SKM-1 (cell line): ENCODE measurements around the gene C2orf74.
"Not testable (repeated sequence)": the region's sequence is repeated elsewhere in the genome, so short reads cannot be mapped to it uniquely, and the experiment has no call there.

ENCODE experiments used
- DNase-seq: peaks from one replicate; lab custom pipeline; 2025; ENCODE audit not compliant: unreplicated experiment; lab: John Stamatoyannopoulos, UW

The C2orf74 gene

GRCh38 chr2:61161888-61162287 is at the start of gene C2orf74:
Gene C2orf74, plus strand, starts transcription at chr2:61162188. Its CDS starts 327 bp downstream, at chr2:61162515.
- DNase-seq, result no peak

DNA sequence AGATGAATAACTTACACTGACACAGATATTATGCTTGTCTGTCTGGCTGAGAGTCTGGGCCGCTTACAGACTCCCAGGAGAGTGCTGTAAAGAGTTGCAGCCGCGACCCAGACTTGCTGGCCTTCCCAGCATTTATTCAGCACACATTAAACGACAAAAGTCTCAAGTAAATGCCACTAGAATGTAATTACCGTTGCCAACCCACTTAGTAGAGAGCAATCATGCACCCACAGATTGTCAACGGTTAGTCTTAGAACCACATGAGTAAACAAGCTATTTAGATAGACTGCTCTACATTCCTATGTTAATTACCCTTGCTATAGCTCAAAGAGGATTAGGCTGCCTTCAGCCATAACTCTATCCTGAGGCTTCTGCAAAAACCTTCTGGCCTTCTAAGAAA is 47.8 kb upstream of the C2orf74 start:
- DNase-seq, result no peak

DNA sequence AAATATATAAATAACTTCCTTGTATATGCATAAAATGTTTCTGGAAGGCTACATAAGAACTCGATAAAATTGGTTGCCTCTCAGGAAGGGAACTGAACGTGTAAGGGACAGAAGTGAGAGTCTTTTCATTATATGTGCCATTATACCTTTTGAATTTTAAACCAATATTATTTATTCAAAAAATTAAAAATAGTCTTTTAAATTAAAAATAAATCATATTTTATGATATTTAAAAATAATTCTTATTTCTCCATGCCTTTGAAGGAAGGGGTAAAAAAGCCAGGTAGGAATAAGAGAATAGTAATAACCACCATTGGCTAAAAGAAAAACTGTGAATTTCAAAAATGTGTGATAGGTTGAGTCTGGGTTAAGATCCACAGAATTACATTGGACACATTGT is 45.7 kb upstream of the C2orf74 start:
- no peak for DNase-seq

DNA sequence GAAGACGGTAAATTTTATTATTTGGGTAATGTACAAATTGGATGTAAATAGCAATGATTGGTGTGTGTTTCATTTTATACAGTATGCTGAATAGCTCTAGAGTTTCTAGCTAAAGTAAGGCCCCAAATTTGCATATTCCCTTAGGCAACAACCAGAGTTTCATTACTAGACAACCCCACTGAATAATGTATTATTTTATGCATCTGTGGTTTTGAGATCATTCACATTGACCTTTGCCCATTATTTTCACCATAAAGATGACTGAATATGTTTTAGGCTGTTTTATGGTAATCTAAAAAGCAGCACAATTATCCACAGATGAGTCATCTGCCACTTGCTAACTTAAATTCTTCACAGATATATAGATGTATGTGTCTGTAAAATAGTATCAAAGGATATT is 44.5 kb upstream of the C2orf74 start:
- DNase-seq, result no peak

- no peak for DNase-seq
These were observed 36.8 kb upstream of the C2orf74 start for GRCh38 chr2:61125123-61125710.

DNA sequence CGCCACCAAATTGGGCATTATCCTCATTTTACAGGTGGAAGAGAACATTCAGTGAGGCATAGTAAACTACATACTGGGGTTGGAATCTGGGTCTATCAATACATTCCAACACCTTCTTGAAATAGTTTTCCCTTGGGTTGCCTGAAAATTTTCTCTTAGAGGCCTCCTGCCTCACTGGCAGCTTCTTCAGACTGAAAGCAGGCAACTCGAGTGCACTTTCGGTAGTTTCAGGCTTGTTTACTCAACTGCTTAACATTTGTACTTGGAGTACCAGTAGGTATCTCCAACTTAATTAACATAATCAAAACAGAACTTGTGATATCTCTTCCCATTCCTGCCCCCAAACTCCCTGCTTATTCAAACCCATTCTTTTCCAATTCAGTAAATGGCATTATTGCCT is 36.2 kb upstream of the C2orf74 start:
- no peak for DNase-seq

GRCh38 chr2:61128122-61128521 is 33.9 kb upstream of the C2orf74 start:
- DNase-seq, result not testable (repeated sequence)

DNA sequence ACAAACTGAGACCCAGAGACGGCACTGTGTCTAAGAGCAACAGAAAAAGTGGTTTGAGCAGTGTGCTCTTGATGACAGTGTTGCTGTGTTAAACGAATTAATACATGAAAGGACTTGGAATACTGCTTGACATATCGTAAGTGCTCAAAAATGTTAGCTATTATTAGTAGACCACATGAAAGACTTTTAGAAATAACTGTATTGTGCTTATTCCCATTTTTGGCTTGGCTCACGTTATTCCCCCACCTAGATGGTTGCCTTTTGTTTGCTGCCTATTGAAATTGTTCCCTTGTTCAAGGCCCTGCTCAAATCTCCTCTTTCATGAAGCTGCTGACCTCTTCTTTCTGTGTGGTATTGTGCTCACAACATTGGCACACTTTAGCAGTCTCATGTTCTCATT is 27.8 kb upstream of the C2orf74 start:
- DNase-seq, result no peak

DNA sequence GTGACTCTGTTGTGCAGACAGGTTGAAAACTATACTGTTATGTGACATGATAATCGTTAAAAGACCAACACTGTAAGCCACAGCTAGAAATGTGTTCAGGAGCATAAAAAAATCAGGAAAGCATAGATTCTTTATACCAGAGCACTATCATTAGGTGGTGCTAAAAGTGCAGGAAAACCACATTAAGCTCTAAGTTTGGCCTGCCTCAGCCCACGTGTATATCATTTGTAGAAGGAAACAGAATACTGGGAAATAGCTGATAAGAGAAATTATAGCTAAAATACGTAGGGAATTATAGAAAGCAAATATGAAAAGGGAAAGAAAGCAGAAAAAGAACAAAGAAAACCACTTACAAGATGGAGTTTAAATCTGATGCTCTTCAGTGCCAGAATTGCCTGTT is 26.5 kb upstream of the C2orf74 start:
- DNase-seq, result no peak

- DNase-seq, result no peak
These were observed 23.1 kb upstream of the C2orf74 start for GRCh38 chr2:61138859-61139258.

- no peak for DNase-seq
These were observed 20.8 kb upstream of the C2orf74 start for GRCh38 chr2:61141151-61141550.

GRCh38 chr2:61144697-61145268 is 17.2 kb upstream of the C2orf74 start:
- DNase-seq, result peak; percentile 92

- DNase-seq, result no peak
These were observed 16.0 kb upstream of the C2orf74 start for GRCh38 chr2:61145990-61146389.

DNA sequence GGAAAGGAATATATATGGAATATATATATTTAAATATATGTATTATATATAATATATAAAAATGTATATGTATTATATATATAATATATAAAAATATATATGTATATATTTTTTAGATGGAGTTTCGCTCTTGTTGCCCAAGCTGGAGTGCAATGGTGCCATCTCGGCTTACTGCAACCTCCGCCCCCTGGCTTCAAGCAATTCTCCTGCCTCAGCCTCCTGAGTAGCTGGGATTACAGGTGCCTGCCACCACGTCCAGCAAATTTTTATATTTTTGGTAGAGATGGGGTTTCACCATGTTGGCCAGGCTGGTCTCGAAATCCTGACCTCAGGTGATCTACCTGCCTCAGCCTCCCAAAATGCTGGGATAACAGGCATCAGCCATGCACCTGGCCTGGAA is 13.9 kb upstream of the C2orf74 start:
- DNase-seq, result not testable (repeated sequence)

DNA sequence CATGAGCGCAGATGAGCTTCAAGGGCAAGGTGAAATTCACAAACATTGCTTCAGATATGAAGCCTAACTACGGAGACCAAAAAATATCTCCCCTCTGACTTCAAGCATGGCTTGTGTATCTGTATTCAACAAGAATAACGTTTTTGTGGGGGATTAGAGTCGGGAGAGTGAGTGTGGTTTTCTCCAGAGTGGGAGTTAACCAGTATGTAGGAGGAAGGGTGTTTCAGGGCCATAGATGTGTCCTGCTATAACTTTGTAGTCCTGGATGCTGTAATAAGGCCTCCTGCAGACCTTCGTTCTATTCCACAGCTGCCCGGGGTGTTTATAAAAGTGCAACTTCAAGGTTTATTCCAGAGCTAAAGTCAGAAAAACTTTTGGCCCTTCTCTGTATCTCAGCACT is 12.9 kb upstream of the C2orf74 start:
- no peak for DNase-seq

DNA sequence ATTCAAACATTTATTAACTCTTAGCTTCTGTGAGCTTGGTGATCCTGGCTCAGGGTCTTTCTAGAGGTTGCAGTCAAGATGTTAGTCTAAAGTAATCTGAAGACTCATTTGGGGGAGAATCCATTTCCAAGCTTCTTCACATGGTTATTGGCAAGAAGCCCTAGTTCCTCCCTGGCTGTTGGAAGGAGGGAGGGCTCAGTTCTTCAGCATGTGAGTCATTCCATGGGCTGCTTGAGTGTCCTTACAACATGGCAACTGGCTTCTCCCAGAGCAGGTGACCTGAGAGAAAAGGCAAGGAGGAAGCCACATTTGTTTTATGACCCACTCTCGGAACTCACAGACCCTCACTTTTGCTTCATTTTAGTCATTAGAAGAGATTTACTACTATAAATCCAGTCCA is 10.6 kb upstream of the C2orf74 start:
- DNase-seq, result no peak

DNA sequence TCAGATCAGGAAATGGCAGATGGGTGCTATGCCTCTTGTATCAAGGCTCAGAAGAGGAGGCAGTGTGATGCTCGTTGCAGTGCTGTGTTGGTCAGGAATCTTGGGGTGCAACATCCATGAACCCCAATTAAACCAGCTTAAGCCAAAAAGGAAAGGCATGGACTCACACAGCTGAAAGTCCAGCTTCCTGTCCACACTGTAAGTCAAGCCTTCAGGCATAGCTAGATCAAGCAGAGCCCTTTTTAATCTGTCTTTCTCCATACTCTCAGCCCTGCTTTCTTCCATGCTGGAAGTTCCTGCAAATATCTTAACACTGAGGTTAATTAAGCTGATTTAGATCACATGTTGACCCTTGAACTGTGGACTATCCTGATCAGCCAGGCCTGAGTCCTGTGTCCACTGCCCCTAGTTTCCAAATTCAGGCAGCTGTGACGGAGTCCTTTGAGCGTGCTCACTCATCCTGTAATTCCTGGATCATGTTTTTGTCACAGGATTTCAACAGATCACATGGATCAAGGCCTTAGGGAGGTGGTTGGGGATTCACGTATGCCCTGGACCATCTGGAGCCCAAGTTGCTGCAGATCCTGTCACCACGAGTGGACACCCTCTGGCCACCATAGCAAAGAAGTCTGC is 4.5 kb upstream of the C2orf74 start:
- DNase-seq, result no peak

DNA sequence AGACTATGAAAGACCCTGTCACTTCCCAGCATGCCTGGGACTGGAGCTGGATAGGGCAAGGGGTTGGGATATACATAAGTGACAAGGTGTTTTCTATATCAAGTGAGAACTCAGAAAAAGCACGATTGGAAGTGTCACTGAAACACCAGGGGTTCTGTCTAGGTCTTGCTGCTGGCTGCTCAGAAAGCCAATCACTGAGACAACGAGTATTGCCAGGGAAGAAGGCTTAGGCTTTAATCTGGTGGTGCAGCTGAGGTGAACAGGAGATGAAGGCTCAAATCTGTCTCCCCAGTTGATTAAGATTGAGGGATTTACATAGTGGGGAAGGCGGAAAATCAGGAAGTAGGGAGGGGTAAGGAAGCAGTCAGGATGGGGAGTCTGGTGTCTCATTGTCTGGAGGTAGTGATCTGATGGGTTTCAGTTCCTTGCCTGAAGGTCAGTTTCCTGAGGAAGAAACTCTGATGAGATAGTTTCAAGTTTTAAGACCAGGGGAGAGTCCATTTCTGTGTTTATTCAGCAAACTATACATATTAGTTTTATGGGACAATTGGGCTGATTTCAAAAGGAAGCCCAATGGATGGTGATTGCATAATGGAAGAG is 3.5 kb upstream of the C2orf74 start:
- DNase-seq, result no peak

DNA sequence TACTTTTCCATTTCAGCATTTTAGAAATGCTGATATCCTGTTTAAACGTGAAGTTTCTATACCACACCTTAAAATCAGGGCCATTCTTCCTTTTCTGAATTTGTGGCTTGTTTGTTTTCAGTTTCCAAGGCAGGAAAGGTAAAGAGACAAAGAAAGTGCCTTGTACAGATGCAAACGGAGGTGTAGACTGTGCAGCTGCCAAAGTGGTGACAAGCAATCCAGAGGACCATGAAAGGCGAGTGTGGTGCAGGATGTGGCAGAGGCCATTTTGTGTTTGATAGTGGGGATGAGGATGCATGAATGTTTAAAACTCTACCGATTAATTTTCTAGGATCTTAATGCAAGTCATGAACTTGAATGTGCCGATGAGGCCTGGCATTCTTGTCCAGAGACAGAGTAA is 733 bp downstream of the C2orf74 start:
- no peak for DNase-seq

DNA sequence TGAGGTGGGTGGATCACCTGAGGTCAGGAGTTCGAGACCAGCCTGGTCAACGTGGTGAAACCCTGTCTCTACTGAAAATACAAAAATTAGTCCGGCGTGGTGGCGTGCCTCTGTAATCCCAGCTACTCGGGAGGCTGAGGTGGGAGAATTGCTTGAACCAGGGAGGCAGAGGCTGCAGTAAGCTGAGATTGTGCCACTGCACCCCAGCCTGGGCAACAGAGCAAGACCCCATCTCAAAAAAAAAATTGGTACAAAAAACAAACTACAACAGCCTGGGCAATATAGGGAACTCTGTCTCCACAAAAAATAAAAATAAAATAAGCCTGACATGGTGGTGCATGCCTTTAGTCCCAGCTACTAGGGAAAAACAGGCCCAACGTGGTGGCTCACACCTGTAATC is 3.1 kb downstream of the C2orf74 start:
- not testable (repeated sequence) for DNase-seq

- no peak for DNase-seq
These were observed 4.0 kb downstream of the C2orf74 start for GRCh38 chr2:61165946-61166345.

GRCh38 chr2:61167579-61167978 is 5.6 kb downstream of the C2orf74 start:
- DNase-seq, result no peak
